BJ (cell line): Measurements from ENCODE around the gene GOLGA6L9. TPM values are rescaled to one million over a fixed set of nuclear protein-coding genes. Genes with fewer than 3 reads are reported as not detected.
"Not testable (repeated sequence)": the region's sequence is repeated elsewhere in the genome, so short reads cannot be mapped to it uniquely, and the experiment has no call there.

ENCODE experiments used
- CTCF ChIA-PET: fragments of 350-600 bp; formaldehyde crosslinking; extraction: SDS; loops from one replicate; lab custom pipeline; 2021; ENCODE audit warnings: antibody characterized with exemption, inconsistent platforms; lab: Yijun Ruan, JAX
- POLR2A ChIA-PET: fragments of 300-600 bp; sonication (Branson Sonifier 250); formaldehyde crosslinking; extraction: SDS; loops from one replicate; lab custom pipeline; 2021; ENCODE audit warnings: antibody characterized with exemption; lab: Charles Lee
- DNase-seq: peaks from one replicate; pipeline ENCODE4 v3.0.0-alpha.2; 2011; ENCODE audit warnings: low read depth
- H3K27me3 ChIP-seq: 2 replicates; pipeline ENCODE4 v1.6.0; 2011; ENCODE audit warnings: low read length; ENCODE audit not compliant: control insufficient read depth, insufficient read depth
- H3K36me3 ChIP-seq: 2 replicates; pipeline ENCODE4 v1.5.1; 2011; ENCODE audit warnings: low read length; ENCODE audit not compliant: control insufficient read depth, insufficient read depth
- H3K4me3 ChIP-seq: 2 replicates; pipeline ENCODE4 v1.5.1; 2011; ENCODE audit warnings: low read depth, mild to moderate bottlenecking, control low read depth, low read length
- polyA minus RNA-seq: library from RNA; depleted of rRNA, polyadenylated mRNA; stranded (reverse); fragments of >200 nt; gene quantifications from 2 replicates; pipeline ENCODE4 v1.2.3, GENCODE V29; 2011; rRNA and poly(A)+ RNA removed
- polyA plus RNA-seq: library from polyadenylated mRNA; depleted of rRNA; stranded (reverse); fragments of >200 nt; gene quantifications from 2 replicates; pipeline ENCODE4 v1.2.3, GENCODE V29; 2011; rRNA removed
- TF ChIP-seq, protein P1 (sequence below): IDR thresholded peaks from 2 replicates; pipeline ENCODE4 v1.5.1; 2011; ENCODE audit warnings: low read depth, mild to moderate bottlenecking, control low read depth, inconsistent platforms, low read length, moderate library complexity; ENCODE audit not compliant: insufficient read depth

The GOLGA6L9 gene, protein sequence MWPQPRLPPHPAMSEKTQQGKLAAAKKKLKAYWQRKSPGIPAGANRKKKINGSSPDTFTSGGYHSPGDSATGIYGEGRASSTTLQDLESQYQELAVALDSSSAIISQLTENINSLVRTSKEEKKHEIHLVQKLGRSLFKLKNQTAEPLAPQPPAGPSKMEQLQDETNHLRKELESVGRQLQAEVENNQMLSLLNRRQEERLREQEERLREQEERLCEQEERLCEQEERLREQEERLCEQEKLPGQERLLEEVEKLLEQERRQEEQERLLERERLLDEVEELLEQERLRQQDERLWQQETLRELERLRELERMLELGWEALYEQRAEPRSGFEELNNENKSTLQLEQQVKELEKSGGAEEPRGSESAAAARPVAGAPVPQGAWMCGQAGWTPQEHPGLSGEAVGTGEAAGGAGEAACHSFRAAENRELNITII
- polyA plus RNA-seq (0.72 and 0.91 TPM in 2 replicates), polyA minus RNA-seq (0.38 and 0.77 TPM in 2 replicates)

GRCh38 chr15:82429693-82430092, at the start of gene GOLGA6L9:
GOLGA6L9 (plus strand) TSS chr15:82429816; CDS start chr15:82430080, 264 bp downstream.
- CTCF ChIA-PET, POLR2A ChIA-PET, DNase-seq, H3K4me3 ChIP-seq, H3K36me3 ChIP-seq, H3K27me3 ChIP-seq: not testable (repeated sequence)

DNA sequence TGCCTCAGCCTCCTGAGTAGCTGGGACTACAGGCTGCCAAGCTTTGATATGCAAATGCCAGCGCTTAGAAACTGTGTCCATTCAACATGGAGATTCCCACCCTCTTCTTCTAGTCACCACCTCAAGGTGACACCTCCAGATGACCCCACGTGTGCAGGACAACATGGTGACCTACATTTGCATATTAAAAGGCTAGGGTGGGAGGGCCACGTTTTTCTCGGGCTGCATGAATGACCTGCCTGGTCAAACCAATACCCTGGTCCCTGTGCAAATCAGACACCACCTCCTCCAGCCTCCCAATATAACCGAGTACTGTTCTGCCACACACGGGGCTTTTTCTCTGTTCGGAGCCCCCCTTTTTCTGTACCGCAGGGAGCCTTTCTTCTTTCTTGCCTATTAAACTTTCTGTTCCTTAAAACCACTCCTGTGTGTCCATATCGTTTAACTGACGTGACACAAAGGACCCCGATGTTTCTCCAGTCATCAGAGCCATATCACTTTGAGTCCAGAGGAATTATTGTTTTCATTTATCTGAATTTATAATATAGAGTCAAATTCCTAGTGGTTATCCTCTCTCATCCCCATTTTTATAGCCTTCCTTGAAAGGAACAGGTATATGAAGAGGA, 48.2 kb upstream of the GOLGA6L9 start:
- H3K36me3 ChIP-seq, H3K27me3 ChIP-seq, POLR2A ChIA-PET, DNase-seq, H3K4me3 ChIP-seq, CTCF ChIA-PET: not testable (repeated sequence)

GRCh38 chr15:82387209-82387608, 42.4 kb upstream of the GOLGA6L9 start:
- H3K4me3 ChIP-seq, DNase-seq, H3K36me3 ChIP-seq, POLR2A ChIA-PET, CTCF ChIA-PET, H3K27me3 ChIP-seq: not testable (repeated sequence)

DNA sequence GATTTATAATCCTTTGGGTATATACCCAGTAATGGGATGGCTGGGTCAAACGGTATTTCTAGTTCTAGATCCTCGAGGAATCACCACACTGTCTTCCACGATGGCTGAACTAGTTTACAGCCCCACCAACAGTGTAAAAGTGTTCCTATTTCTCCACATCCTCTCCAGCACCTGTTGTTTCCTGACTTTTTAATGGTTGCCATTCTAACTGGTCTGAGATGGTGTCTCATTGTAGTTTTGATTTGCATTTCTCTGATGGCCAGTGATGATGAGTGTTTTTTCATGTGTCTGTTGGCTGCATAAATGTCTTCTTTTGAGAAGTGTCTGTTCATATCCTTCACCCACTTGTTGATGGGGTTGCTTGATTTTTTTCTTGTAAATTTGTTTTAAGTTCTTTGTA, 39.5 kb upstream of the GOLGA6L9 start:
- DNase-seq, H3K36me3 ChIP-seq, H3K27me3 ChIP-seq, CTCF ChIA-PET, H3K4me3 ChIP-seq, POLR2A ChIA-PET: not testable (repeated sequence)

GRCh38 chr15:82392077-82392476, 37.5 kb upstream of the GOLGA6L9 start:
- H3K36me3 ChIP-seq, H3K27me3 ChIP-seq, CTCF ChIA-PET, POLR2A ChIA-PET, H3K4me3 ChIP-seq, DNase-seq: not testable (repeated sequence)

DNA sequence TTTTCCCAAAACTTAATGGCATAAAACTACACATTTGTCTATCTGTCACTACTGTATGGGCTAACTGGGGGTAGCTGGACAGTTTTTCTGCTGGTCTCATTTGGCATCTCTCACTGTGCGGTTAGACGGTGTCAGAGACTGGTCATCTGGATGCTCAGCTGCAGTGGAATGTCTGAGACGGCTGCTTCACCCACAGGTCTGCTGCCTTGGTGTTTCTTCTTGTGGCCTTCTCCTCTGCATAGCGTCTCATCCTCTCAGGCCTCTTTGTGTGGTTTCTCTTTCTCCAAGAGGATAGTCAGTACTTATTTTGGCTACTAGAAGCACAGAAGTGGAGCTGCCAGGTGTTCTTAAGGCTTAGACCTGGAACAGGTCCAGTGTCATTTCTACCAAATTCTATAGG, 35.9 kb upstream of the GOLGA6L9 start:
- TF ChIP-seq, protein P1, sequence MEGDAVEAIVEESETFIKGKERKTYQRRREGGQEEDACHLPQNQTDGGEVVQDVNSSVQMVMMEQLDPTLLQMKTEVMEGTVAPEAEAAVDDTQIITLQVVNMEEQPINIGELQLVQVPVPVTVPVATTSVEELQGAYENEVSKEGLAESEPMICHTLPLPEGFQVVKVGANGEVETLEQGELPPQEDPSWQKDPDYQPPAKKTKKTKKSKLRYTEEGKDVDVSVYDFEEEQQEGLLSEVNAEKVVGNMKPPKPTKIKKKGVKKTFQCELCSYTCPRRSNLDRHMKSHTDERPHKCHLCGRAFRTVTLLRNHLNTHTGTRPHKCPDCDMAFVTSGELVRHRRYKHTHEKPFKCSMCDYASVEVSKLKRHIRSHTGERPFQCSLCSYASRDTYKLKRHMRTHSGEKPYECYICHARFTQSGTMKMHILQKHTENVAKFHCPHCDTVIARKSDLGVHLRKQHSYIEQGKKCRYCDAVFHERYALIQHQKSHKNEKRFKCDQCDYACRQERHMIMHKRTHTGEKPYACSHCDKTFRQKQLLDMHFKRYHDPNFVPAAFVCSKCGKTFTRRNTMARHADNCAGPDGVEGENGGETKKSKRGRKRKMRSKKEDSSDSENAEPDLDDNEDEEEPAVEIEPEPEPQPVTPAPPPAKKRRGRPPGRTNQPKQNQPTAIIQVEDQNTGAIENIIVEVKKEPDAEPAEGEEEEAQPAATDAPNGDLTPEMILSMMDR, result no peak
- no peaks in the 10 kb centered on the region for H3K27me3 ChIP-seq
- no peaks in the 10 kb centered on the region for H3K36me3 ChIP-seq
- ChIA-PET CTCF (no interaction called here), POLR2A (no interaction called here)
- no peak for DNase-seq
- no peak overlapping the region for H3K4me3 ChIP-seq

DNA sequence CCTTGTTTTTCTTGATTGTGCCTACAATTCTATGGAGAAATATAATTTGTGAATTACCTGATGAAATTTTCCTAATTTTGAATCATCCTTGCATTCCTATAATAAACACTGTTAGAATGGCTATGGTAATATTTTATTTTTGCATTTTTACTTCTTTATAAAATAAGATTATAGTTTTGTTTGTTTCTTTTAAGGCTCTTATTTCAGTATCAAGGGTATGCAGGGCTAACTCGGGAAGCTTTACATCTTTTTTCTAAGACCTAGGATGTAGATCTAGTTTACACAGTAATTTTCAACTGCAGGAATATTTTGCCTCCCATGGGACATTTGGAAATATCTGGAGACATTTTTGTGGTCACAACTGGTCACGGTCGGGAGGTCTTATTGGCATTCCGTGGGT, 33.8 kb upstream of the GOLGA6L9 start:
- H3K36me3 ChIP-seq, CTCF ChIA-PET, H3K27me3 ChIP-seq, H3K4me3 ChIP-seq, DNase-seq, POLR2A ChIA-PET: not testable (repeated sequence)

DNA sequence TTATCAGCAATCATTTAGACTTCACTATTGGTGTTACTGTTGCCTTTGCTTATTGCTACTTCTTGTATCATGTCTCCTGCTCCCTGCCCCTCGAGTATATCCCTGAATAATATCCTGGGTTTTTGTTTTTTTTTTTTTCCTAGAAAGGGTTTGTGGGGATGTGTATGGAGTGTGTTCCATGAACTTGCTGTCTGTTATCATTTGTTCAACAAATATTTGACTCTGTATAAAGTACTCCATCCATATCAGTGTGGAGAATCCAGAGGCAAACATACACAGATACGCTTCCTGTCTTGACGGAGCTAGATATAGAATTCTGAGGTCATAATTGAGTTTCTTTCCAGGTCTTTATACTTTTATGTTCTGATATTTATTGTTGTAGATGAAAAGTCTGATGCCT, 31.8 kb upstream of the GOLGA6L9 start:
- POLR2A ChIA-PET, result no interaction called here
- CTCF ChIA-PET, result no interaction called here
- TF ChIP-seq, protein P1, result no peak
- no peaks in the 10 kb centered on the region for H3K27me3 ChIP-seq
- no peak for DNase-seq
- no peak overlapping the region for H3K4me3 ChIP-seq
- H3K36me3 ChIP-seq, result no peaks in the 10 kb centered on the region
